SU-DHL-6 (cell line): ENCODE measurements around the gene FAN1.

Source experiments
- CTCF ChIP-seq: fragments of 200-600 bp; sonication (generic); IDR thresholded peaks from one replicate; pipeline ENCODE4 v1.5.1; 2017; ENCODE audit warnings: antibody characterized with exemption, mild to moderate bottlenecking, low read length, moderate library complexity; ENCODE audit not compliant: insufficient read depth, poor library complexity, severe bottlenecking
- EZH2phosphoT487 ChIP-seq: fragments of 200-600 bp; sonication (generic), shearing (Covaris generic); conservative IDR thresholded peaks from 2 replicates; pipeline ENCODE4 v1.6.1; 2018; ENCODE audit warnings: mild to moderate bottlenecking, antibody characterized with exemption, low read length, moderate library complexity, mixed read lengths

- TF ChIP-seq CTCF: no peak
- TF ChIP-seq EZH2phosphoT487: no peak
Observed at GRCh38 chr15:30978328-30978727, 74.6 kb downstream of the FAN1 start.
